ENCODE measurements around the gene CCDC158.
A peak's percentile ranks its signal among the peaks of the same experiment; 100 is the strongest.
"Not testable (repeated sequence)": the region's sequence is repeated elsewhere in the genome, so short reads cannot be mapped to it uniquely, and the experiment has no call there.

Gene CCDC158

GRCh38 chr4:76430519-76431388 is 9.8 kb upstream of the CCDC158 start:
- peak; percentile 64 for DNase-seq (ENCODE audit: low spot score)

GRCh38 chr4:76429636-76430035 is 8.7 kb upstream of the CCDC158 start:
- DNase-seq (ENCODE audit: low spot score), result no peak

- peak; percentile 13 for DNase-seq (ENCODE audit: low spot score)
These were observed 5.3 kb upstream of the CCDC158 start for GRCh38 chr4:76426272-76426671.

- not testable (repeated sequence) for DNase-seq (ENCODE audit: low spot score)
These were observed 2.2 kb upstream of the CCDC158 start for GRCh38 chr4:76423159-76423558.

- DNase-seq (ENCODE audit: low spot score), result peak; percentile 10
These were observed 666 bp downstream of the CCDC158 start for GRCh38 chr4:76420188-76420761.

- DNase-seq (ENCODE audit: low spot score), result no peak
These were observed 10.3 kb downstream of the CCDC158 start for GRCh38 chr4:76410636-76411035.

- no peak for DNase-seq (ENCODE audit: low spot score)
These were observed 13.4 kb downstream of the CCDC158 start for GRCh38 chr4:76407440-76408119.

GRCh38 chr4:76406081-76406480 is 14.9 kb downstream of the CCDC158 start:
- DNase-seq (ENCODE audit: low spot score), result no peak

GRCh38 chr4:76401654-76402053 is 19.3 kb downstream of the CCDC158 start:
- DNase-seq (ENCODE audit: low spot score), result no peak

GRCh38 chr4:76388160-76388908 is 32.6 kb downstream of the CCDC158 start:
- DNase-seq (ENCODE audit: low spot score), result no peak

- DNase-seq (ENCODE audit: low spot score), result no peak
These were observed 34.2 kb downstream of the CCDC158 start for GRCh38 chr4:76386566-76387305.

GRCh38 chr4:76385974-76386373 is 35.0 kb downstream of the CCDC158 start:
- DNase-seq (ENCODE audit: low spot score), result no peak

- no peak for DNase-seq (ENCODE audit: low spot score)
These were observed 36.9 kb downstream of the CCDC158 start for GRCh38 chr4:76384052-76384451.

GRCh38 chr4:76383001-76383400 is 37.9 kb downstream of the CCDC158 start:
- DNase-seq (ENCODE audit: low spot score), result no peak

GRCh38 chr4:76381986-76382385 is 39.0 kb downstream of the CCDC158 start:
- DNase-seq (ENCODE audit: low spot score), result no peak

- DNase-seq (ENCODE audit: low spot score), result no peak
These were observed 40.4 kb downstream of the CCDC158 start for GRCh38 chr4:76380561-76380960.

GRCh38 chr4:76377911-76378310 is 43.0 kb downstream of the CCDC158 start:
- peak; percentile 11 for DNase-seq (ENCODE audit: low spot score)

- DNase-seq (ENCODE audit: low spot score), result no peak
These were observed 43.5 kb downstream of the CCDC158 start for GRCh38 chr4:76377481-76377901.

GRCh38 chr4:76376534-76376933 is 44.4 kb downstream of the CCDC158 start:
- no peak for DNase-seq (ENCODE audit: low spot score)

GRCh38 chr4:76375703-76376102 is 45.2 kb downstream of the CCDC158 start:
- no peak for DNase-seq (ENCODE audit: low spot score)

GRCh38 chr4:76374798-76375197 is 46.1 kb downstream of the CCDC158 start:
- DNase-seq (ENCODE audit: low spot score), result no peak

Data from cerebellar cortex (tissue), 1 donor.